ENCODE data around the gene TAF6. TPM values are rescaled to one million over a fixed set of nuclear protein-coding genes. Genes with fewer than 3 reads are reported as not detected.
"Not testable (repeated sequence)": the region's sequence is repeated elsewhere in the genome, so short reads cannot be mapped to it uniquely, and the experiment has no call there.

Gene TAF6
- total RNA-seq, 1 donor, result 16.1 TPM

GRCh38 chr7:100132126-100132525 is 13.0 kb upstream of the TAF6 start:
- no peak overlapping the region for H3K4me3 ChIP-seq (ENCODE audit: low read length)
- peaks cover 24% of the 10 kb centered on the region for H3K4me1 ChIP-seq (ENCODE audit: insufficient read depth, low read length)
- H3K9me3 ChIP-seq (ENCODE audit: low read depth, low read length), result no peaks in the 10 kb centered on the region
- no peaks in the 10 kb centered on the region for H3K27me3 ChIP-seq (ENCODE audit: insufficient read depth, low read length)

- Histone ChIP-seq H3K27me3 (ENCODE audit: insufficient read depth, low read length) (no peaks in the 10 kb centered on the region), H3K9me3 (ENCODE audit: low read depth, low read length) (no peaks in the 10 kb centered on the region), H3K4me1 (ENCODE audit: insufficient read depth, low read length) (peaks cover 32% of the 10 kb centered on the region), H3K4me3 (ENCODE audit: low read length) (no peak overlapping the region)
Observed at GRCh38 chr7:100130608-100131453, 11.7 kb upstream of the TAF6 start.

- H3K4me1 ChIP-seq (ENCODE audit: insufficient read depth, low read length), result peaks cover 38% of the 10 kb centered on the region
- H3K27me3 ChIP-seq (ENCODE audit: insufficient read depth, low read length); H3K9me3 ChIP-seq (ENCODE audit: low read depth, low read length); H3K4me3 ChIP-seq (ENCODE audit: low read length): not testable (repeated sequence)
Observed at GRCh38 chr7:100130220-100130607, 11.1 kb upstream of the TAF6 start.

- Histone ChIP-seq H3K27me3 (ENCODE audit: insufficient read depth, low read length) (no peaks in the 10 kb centered on the region), H3K4me3 (ENCODE audit: low read length) (no peak overlapping the region), H3K4me1 (ENCODE audit: insufficient read depth, low read length) (peaks cover 50% of the 10 kb centered on the region), H3K9me3 (ENCODE audit: low read depth, low read length) (no peaks in the 10 kb centered on the region)
Observed at GRCh38 chr7:100128637-100128963, 9.4 kb upstream of the TAF6 start.

GRCh38 chr7:100127866-100128636 is 8.9 kb upstream of the TAF6 start:
- Histone ChIP-seq H3K4me1 (ENCODE audit: insufficient read depth, low read length) (peaks cover 50% of the 10 kb centered on the region), H3K9me3 (ENCODE audit: low read depth, low read length) (no peaks in the 10 kb centered on the region), H3K27me3 (ENCODE audit: insufficient read depth, low read length) (no peaks in the 10 kb centered on the region), H3K4me3 (ENCODE audit: low read length) (peak overlapping the region; percentile 91)

- Histone ChIP-seq H3K27me3 (ENCODE audit: insufficient read depth, low read length) (no peaks in the 10 kb centered on the region), H3K4me3 (ENCODE audit: low read length) (peak within 1 kb of the TSS; percentile 91), H3K4me1 (ENCODE audit: insufficient read depth, low read length) (peaks cover 57% of the 10 kb centered on the region), H3K9me3 (ENCODE audit: low read depth, low read length) (no peaks in the 10 kb centered on the region)
Observed at GRCh38 chr7:100126931-100127865, 8.0 kb upstream of the TAF6 start, which contains the start of gene MBLAC1. TSS of gene MBLAC1 (plus strand) at chr7:100126967. CDS start at chr7:100127396, 429 bp downstream.

- H3K4me1 ChIP-seq (ENCODE audit: insufficient read depth, low read length), result peaks cover 58% of the 10 kb centered on the region
- H3K9me3 ChIP-seq (ENCODE audit: low read depth, low read length), result no peaks in the 10 kb centered on the region
- H3K4me3 ChIP-seq (ENCODE audit: low read length), result peak overlapping the region; percentile 91
- H3K27me3 ChIP-seq (ENCODE audit: insufficient read depth, low read length), result no peaks in the 10 kb centered on the region
Observed at GRCh38 chr7:100126239-100126930, 7.2 kb upstream of the TAF6 start.

- no peaks in the 10 kb centered on the region for H3K27me3 ChIP-seq (ENCODE audit: insufficient read depth, low read length)
- H3K4me3 ChIP-seq (ENCODE audit: low read length), result no peak overlapping the region
- no peaks in the 10 kb centered on the region for H3K9me3 ChIP-seq (ENCODE audit: low read depth, low read length)
- H3K4me1 ChIP-seq (ENCODE audit: insufficient read depth, low read length), result peaks cover 61% of the 10 kb centered on the region
Observed at GRCh38 chr7:100124301-100125230, 5.4 kb upstream of the TAF6 start.

GRCh38 chr7:100122568-100122967 is 3.4 kb upstream of the TAF6 start:
- no peak overlapping the region for H3K4me3 ChIP-seq (ENCODE audit: low read length)
- H3K4me1 ChIP-seq (ENCODE audit: insufficient read depth, low read length), result peaks cover 61% of the 10 kb centered on the region
- no peaks in the 10 kb centered on the region for H3K9me3 ChIP-seq (ENCODE audit: low read depth, low read length)
- no peaks in the 10 kb centered on the region for H3K27me3 ChIP-seq (ENCODE audit: insufficient read depth, low read length)

- Histone ChIP-seq H3K27me3 (ENCODE audit: insufficient read depth, low read length) (no peaks in the 10 kb centered on the region), H3K9me3 (ENCODE audit: low read depth, low read length) (no peaks in the 10 kb centered on the region), H3K4me3 (ENCODE audit: low read length) (no peak overlapping the region), H3K4me1 (ENCODE audit: insufficient read depth, low read length) (peaks cover 60% of the 10 kb centered on the region)
Observed at GRCh38 chr7:100122067-100122466, 2.9 kb upstream of the TAF6 start.

GRCh38 chr7:100120733-100121036 is 1.5 kb upstream of the TAF6 start:
- H3K9me3 ChIP-seq (ENCODE audit: low read depth, low read length), result no peaks in the 10 kb centered on the region
- H3K27me3 ChIP-seq (ENCODE audit: insufficient read depth, low read length), result no peaks in the 10 kb centered on the region
- H3K4me3 ChIP-seq (ENCODE audit: low read length), result no peak overlapping the region
- peaks cover 50% of the 10 kb centered on the region for H3K4me1 ChIP-seq (ENCODE audit: insufficient read depth, low read length)

GRCh38 chr7:100119970-100120732 is 993 bp upstream of the TAF6 start:
- Histone ChIP-seq H3K4me1 (ENCODE audit: insufficient read depth, low read length) (peaks cover 45% of the 10 kb centered on the region), H3K9me3 (ENCODE audit: low read depth, low read length) (no peaks in the 10 kb centered on the region), H3K4me3 (ENCODE audit: low read length) (peak overlapping the region; percentile 83), H3K27me3 (ENCODE audit: insufficient read depth, low read length) (no peaks in the 10 kb centered on the region)

GRCh38 chr7:100118388-100119071 is 628 bp downstream of the TAF6 start:
- Histone ChIP-seq H3K9me3 (ENCODE audit: low read depth, low read length) (no peaks in the 10 kb centered on the region), H3K4me3 (ENCODE audit: low read length) (peak overlapping the region; percentile 83), H3K27me3 (ENCODE audit: insufficient read depth, low read length) (no peaks in the 10 kb centered on the region)

More at GRCh38 chr7:100118388-100119071, 628 bp downstream of the TAF6 start:
- peaks cover 34% of the 10 kb centered on the region for H3K4me1 ChIP-seq (ENCODE audit: insufficient read depth, low read length)
